Naive thymus-derived CD4-positive, alpha-beta T cell (primary cell): ENCODE results near the gene NPB. TPM values are rescaled to one million over a fixed set of nuclear protein-coding genes. Genes with fewer than 3 reads are reported as not detected.

Experiments
- ATAC-seq: fragments of 150-1000 bp; cut with Tn5 transposase; 2 replicates; pipeline ENCODE4 v1.10.0; 2021; ENCODE audit warnings: mild to moderate bottlenecking, moderate library complexity
- CTCF ChIA-PET: fragments of 350-600 bp; sonication (Branson Sonifier 250); formaldehyde crosslinking; loops from one replicate; lab custom pipeline; 2021; ENCODE audit warnings: antibody characterized with exemption; lab: Charles Lee
- POLR2A ChIA-PET: fragments of 350-600 bp; sonication (Branson Sonifier 250); formaldehyde crosslinking; loops from one replicate; lab custom pipeline; 2021; ENCODE audit warnings: antibody characterized with exemption, inconsistent platforms; lab: Charles Lee
- DNase-seq, 9 donors: peaks; one replicate each; pipeline versions ENCODE4 v3.0.0 to v3.0.0-alpha.2; 2020 to 2022; ENCODE audit warnings: mixed read lengths in 1 of 9
- H3K27ac ChIP-seq: one replicate; pipeline ENCODE4 v1.7.0; 2013; ENCODE audit warnings: mild to moderate bottlenecking, low read depth, low read length, moderate library complexity
- H3K27me3 ChIP-seq, 2 donors: one replicate each; pipeline ENCODE4 v1.7.0; 2013; ENCODE audit warnings: low read length in 2 of 2, mild to moderate bottlenecking in 2 of 2, moderate library complexity in 2 of 2; ENCODE audit not compliant: control insufficient read depth in 2 of 2, insufficient read depth in 2 of 2
- H3K36me3 ChIP-seq, 3 experiments: 1 replicate in 2 of 3; 2 replicates in 1 of 3; pipeline ENCODE4 v1.7.0; 2013; ENCODE audit warnings: low read length in 3 of 3, mild to moderate bottlenecking in 3 of 3, moderate library complexity in 1 of 3; ENCODE audit not compliant: insufficient read depth in 3 of 3, control insufficient read depth in 2 of 3
- H3K4me1 ChIP-seq, 2 donors: one replicate each; pipeline ENCODE4 v1.7.0; 2013; ENCODE audit warnings: low read length in 2 of 2, mild to moderate bottlenecking in 2 of 2, moderate library complexity in 1 of 2; ENCODE audit not compliant: control insufficient read depth in 2 of 2, insufficient read depth in 2 of 2
- H3K4me3 ChIP-seq: 2 replicates; pipeline ENCODE4 v1.7.0; 2013; ENCODE audit warnings: mild to moderate bottlenecking, low read length
- H3K9me3 ChIP-seq, 3 experiments: 1 replicate in 2 of 3; 2 replicates in 1 of 3; pipeline ENCODE4 v1.7.0; 2013; ENCODE audit warnings: low read length in 3 of 3; ENCODE audit not compliant: control insufficient read depth in 2 of 3
- H3K27ac Mint-ChIP-seq, 9 donors: one replicate each; pipeline ENCODE4 v1.8.0; 2020 to 2022; ENCODE audit warnings: mixed read lengths in 9 of 9, mild to moderate bottlenecking in 8 of 9, moderate library complexity in 5 of 9, inconsistent platforms in 2 of 9
- H3K27me3 Mint-ChIP-seq, 5 donors: one replicate each; pipeline ENCODE4 v1.8.0; 2021 to 2022; ENCODE audit warnings: mixed read lengths in 5 of 5, mild to moderate bottlenecking in 1 of 5
- H3K36me3 Mint-ChIP-seq, 5 donors: one replicate each; pipeline ENCODE4 v1.8.0; 2020 to 2022; ENCODE audit warnings: mixed read lengths in 5 of 5, mild to moderate bottlenecking in 3 of 5, inconsistent platforms in 1 of 5
- H3K4me1 Mint-ChIP-seq, 7 donors: one replicate each; pipeline ENCODE4 v1.8.0; 2020 to 2022; ENCODE audit warnings: mixed read lengths in 7 of 7, mild to moderate bottlenecking in 3 of 7, inconsistent platforms in 1 of 7
- H3K4me3 Mint-ChIP-seq, 10 donors: one replicate each; pipeline ENCODE4 v1.8.0; 2020 to 2022; ENCODE audit warnings: mild to moderate bottlenecking in 10 of 10, mixed read lengths in 10 of 10, moderate library complexity in 6 of 10, inconsistent platforms in 2 of 10
- H3K9me3 Mint-ChIP-seq, 11 donors: one replicate each; pipeline ENCODE4 v1.8.0; 2020 to 2022; ENCODE audit warnings: mixed read lengths in 11 of 11, mild to moderate bottlenecking in 4 of 11, inconsistent platforms in 1 of 11, moderate library complexity in 1 of 11
- intact Hi-C, 2 donors: fragments of 100-400 bp; cut with micrococcal nuclease; formaldehyde crosslinking; loops; one replicate each; pipeline ENCODE4 v1.15.1; 2023
- polyA plus RNA-seq, 2 donors: library from polyadenylated mRNA; unstranded; fragments of 300-500 nt; fragmentation: Illumina TruSeq; gene quantifications; one replicate each; pipeline ENCODE4 v1.2.3, GENCODE V29; 2021
- total RNA-seq, 6 experiments: library from RNA in 5 of 6; stranded (reverse) in 5 of 6; gene quantifications; 1 replicate in 5 of 6; 2 replicates in 1 of 6; pipeline ENCODE4 v1.2.3 and lab custom pipeline; 2021 to 2026

NPB gene
- total and polyA plus RNA-seq, 7 experiments from 2014 or later: 0.20 to 0.59 (median 0.51) TPM; not detected in 2

DNA sequence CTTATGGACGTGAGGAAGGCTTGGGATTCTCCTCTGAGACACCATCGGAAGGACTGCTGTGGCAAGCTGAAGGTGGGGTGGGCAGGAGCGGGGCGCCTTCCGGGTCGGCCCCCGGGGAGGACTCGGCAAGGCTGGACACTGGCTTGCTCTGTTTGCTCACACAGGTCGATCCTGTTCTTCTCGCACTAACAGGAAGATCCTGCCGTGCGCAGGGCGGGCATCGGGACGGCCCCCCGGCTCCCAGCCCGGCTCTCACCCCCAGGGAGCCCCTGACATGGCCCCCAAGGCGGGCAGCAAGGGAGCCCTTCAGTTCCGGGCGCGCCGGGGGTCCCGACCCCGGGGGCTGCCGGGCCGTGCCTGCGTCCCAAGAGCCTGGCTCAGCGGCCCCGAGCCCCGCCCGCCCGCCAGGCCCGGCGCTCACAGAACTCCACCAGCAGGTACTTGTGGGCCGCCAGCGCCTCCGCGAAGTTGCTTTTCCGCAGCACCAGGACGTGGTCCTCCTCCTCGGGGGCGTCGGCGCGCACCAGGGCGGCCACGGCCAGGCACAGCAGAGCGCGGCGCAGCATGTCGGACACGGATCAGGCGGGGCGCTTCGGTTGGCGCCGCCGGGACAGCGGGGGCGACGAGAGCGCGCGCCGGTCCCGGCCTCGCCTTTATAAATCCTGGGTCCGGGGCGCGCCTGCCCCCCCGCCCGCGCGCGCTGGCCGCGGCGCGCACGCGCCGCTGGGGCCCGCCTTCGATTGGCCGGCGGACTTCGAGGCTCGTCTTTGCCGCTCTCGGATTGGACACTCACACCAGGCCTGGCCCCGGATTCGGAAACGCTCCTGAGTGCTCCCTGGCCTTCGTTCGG, 41.9 kb upstream of the NPB start, which contains the start of gene P4HB:
Gene P4HB, minus strand, starts transcription at position 630 of the 850 bp plus-strand sequence. Its CDS starts 64 bp downstream, at position 566.
- DNase-seq (peak in 3 of 9 donors; percentile 85 to 95 (median 94)), ATAC-seq (no peak)
- peaks cover 2 to 32% (median 6%) of the 10 kb centered on the region in 3 experiments for H3K36me3 ChIP-seq
- intact Hi-C loops: loop anchor here (1.0 to 10.0 kb wide), 22 partner anchors 11 to 1405 kb away; partner anchors contain the start of genes ACTG1 (in 2 of the 2), ARL16 (in 2 of the 2), MCRIP1 (in 2 of the 2) and MRPL12 (in 2 of the 2)
- Mint-ChIP-seq H3K27ac (peak within 1 kb of the TSS; percentile 89 to 100 (median 98)), H3K36me3 (peaks cover 0 to 28% (median 4%) of the 10 kb centered on the region in 5 donors), H3K4me3 (peak within 1 kb of the TSS; percentile 81 to 99 (median 91)), H3K9me3 (peaks cover 0 to 10% (median 0%) of the 10 kb centered on the region in 11 donors), H3K27me3 (peaks cover 0 to 5% (median 0%) of the 10 kb centered on the region in 5 donors), H3K4me1 (peaks cover 19 to 52% (median 43%) of the 10 kb centered on the region in 7 donors)
- H3K4me3 ChIP-seq: peak within 1 kb of the TSS; percentile 83
- no peaks in the 10 kb centered on the region for H3K9me3 ChIP-seq
- H3K4me1 ChIP-seq: peaks cover 20 to 27% of the 10 kb centered on the region in 2 donors
- H3K27me3 ChIP-seq: no peaks in the 10 kb centered on the region
- POLR2A ChIA-PET: interaction anchor here (0.6 to 3.8 kb wide), 10 partner anchors 10 to 349 kb away, joined by 3 to 62 read pairs (median 3); partner anchors contain the start of genes ARHGDIA, ARL16, HGS and MAFG
- peak within 1 kb of the TSS; percentile 95 for H3K27ac ChIP-seq
- CTCF ChIA-PET: interaction anchor here (0.5 kb wide), 1 partner anchor 281 kb away, joined by 3 read pairs; no protein-coding TSS in a partner anchor

DNA sequence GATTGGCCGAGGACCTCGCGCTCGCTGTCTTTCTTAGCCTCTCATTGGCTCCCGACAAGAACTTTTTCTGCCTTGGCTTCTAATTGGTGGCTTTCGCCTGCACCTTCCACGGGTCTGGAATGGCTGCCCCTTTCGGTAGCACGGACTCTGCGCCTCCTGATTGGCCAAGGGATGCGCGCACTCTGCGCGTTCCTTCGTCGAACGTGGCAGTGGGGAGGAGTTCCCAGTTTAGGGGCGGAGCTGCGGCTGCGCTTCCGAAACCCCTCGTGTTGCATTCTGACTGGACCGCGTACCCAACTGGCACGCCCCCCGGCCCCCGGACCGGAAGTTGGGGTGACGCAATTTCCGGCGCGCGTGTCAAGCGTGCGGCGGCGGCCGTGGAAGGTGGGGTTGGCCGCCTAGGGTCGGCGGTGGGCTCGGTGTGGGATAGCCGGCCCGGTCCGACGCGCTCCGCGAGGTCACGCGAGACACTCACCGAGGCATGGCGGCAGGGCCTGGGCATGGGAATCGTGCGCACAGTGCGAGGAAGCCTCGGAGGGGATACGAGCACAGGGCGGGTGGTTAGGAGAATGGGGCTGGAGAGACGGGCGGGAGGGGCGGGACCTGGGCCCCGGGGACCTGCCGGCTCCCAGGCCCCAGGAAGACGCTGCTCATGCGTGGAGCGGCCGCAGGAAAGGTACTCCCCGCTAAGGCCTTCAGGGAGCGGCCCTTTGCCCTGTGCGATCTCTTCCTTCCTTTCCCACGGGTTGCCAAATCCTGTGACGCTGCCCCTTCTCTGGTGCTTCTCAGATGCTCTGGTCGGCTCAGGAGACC, 41.1 kb upstream of the NPB start:
- peaks cover 0 to 5% (median 0%) of the 10 kb centered on the region in 5 donors for H3K27me3 Mint-ChIP-seq
- POLR2A ChIA-PET: interaction anchor here (0.6 to 3.8 kb wide), 7 partner anchors 10 to 822 kb away, joined by 3 to 62 read pairs (median 3); partner anchors contain the start of genes ARHGDIA, ARL16, HGS and PPP1R27
- peaks cover 0 to 23% (median 4%) of the 10 kb centered on the region in 5 donors for H3K36me3 Mint-ChIP-seq
- ATAC-seq (peak; percentile 91), DNase-seq (peak; percentile 98 to 100 (median 100))
- peaks cover 19 to 53% (median 43%) of the 10 kb centered on the region in 7 donors for H3K4me1 Mint-ChIP-seq
- peak overlapping the region; percentile 89 to 100 (median 98) for H3K27ac Mint-ChIP-seq
- Histone ChIP-seq H3K4me1 (peaks cover 20 to 27% of the 10 kb centered on the region in 2 donors), H3K9me3 (no peaks in the 10 kb centered on the region), H3K36me3 (peaks cover 0 to 24% (median 6%) of the 10 kb centered on the region in 3 experiments), H3K4me3 (peak overlapping the region; percentile 83), H3K27me3 (no peaks in the 10 kb centered on the region), H3K27ac (peak overlapping the region; percentile 95)
- CTCF ChIA-PET: no interaction called here
- intact Hi-C loops: loop anchor here (1.0 to 10.0 kb wide), 24 partner anchors 9 to 1406 kb away; partner anchors contain the start of genes ACTG1 (in 2 of the 2), ALYREF (in 2 of the 2), ANAPC11 (in 2 of the 2) and ARL16 (in 2 of the 2)
- H3K4me3 Mint-ChIP-seq: peak overlapping the region; percentile 81 to 99 (median 90)
- peaks cover 0 to 10% (median 0%) of the 10 kb centered on the region in 11 donors for H3K9me3 Mint-ChIP-seq

DNA sequence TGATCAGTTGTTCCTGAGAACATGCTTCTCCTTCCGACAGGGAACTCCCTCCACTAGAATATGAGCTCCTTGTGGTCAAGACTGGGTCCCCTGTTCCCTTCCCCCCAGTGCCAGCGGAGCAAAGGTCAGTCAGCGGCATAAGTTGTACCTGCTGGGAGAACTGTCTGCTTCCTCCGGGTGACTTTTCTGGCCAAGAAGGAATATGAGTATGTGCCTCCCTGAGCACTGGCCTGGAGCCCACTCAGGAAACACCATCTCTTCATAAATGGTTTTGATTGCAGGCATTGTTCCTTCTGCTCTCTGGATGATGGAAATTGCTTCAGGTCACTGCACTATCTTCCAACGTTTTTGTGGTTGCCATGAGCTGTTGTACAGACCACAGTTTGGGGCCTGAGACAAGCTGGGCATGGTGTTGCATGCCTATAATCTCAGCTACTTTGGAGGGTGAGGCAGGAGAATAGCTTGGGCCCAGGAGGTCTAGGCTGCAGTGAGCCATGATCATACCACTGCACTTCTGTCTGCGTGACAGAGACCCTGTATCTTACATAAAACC, 38.8 kb upstream of the NPB start:
- no peak overlapping the region for H3K4me3 ChIP-seq
- no peaks in the 10 kb centered on the region for H3K27me3 ChIP-seq
- ATAC-seq (no peak), DNase-seq (no peak)
- H3K36me3 ChIP-seq: peaks cover 0 to 17% (median 0%) of the 10 kb centered on the region in 3 experiments
- intact Hi-C loops: loop anchor here (5.0 to 10.0 kb wide), 5 partner anchors 49 to 1408 kb away; partner anchors contain the start of genes ACTG1 (in 1 of the 2), CCDC137 (in 1 of the 2), OXLD1 (in 1 of the 2) and PCYT2 (in 1 of the 2)
- peaks cover 24 to 53% (median 45%) of the 10 kb centered on the region in 7 donors for H3K4me1 Mint-ChIP-seq
- H3K9me3 ChIP-seq: no peaks in the 10 kb centered on the region
- H3K4me1 ChIP-seq: peaks cover 20 to 30% of the 10 kb centered on the region in 2 donors
- H3K27ac ChIP-seq: peak overlapping the region; percentile 20
- peaks cover 0 to 5% (median 0%) of the 10 kb centered on the region in 5 donors for H3K27me3 Mint-ChIP-seq
- ChIA-PET POLR2A (interaction anchor here (0.6 to 3.8 kb wide), 2 partner anchors 8 to 145 kb away, joined by 3 to 62 read pairs; partner anchors contain the start of gene ARHGDIA), CTCF (no interaction called here)
- H3K4me3 Mint-ChIP-seq: peak overlapping the region; percentile 15 to 78 (median 66)
- peak overlapping the region; percentile 31 to 86 (median 84) for H3K27ac Mint-ChIP-seq
- H3K36me3 Mint-ChIP-seq: peaks cover 0 to 21% (median 4%) of the 10 kb centered on the region in 5 donors
- H3K9me3 Mint-ChIP-seq: peaks cover 0 to 12% (median 0%) of the 10 kb centered on the region in 11 donors

DNA sequence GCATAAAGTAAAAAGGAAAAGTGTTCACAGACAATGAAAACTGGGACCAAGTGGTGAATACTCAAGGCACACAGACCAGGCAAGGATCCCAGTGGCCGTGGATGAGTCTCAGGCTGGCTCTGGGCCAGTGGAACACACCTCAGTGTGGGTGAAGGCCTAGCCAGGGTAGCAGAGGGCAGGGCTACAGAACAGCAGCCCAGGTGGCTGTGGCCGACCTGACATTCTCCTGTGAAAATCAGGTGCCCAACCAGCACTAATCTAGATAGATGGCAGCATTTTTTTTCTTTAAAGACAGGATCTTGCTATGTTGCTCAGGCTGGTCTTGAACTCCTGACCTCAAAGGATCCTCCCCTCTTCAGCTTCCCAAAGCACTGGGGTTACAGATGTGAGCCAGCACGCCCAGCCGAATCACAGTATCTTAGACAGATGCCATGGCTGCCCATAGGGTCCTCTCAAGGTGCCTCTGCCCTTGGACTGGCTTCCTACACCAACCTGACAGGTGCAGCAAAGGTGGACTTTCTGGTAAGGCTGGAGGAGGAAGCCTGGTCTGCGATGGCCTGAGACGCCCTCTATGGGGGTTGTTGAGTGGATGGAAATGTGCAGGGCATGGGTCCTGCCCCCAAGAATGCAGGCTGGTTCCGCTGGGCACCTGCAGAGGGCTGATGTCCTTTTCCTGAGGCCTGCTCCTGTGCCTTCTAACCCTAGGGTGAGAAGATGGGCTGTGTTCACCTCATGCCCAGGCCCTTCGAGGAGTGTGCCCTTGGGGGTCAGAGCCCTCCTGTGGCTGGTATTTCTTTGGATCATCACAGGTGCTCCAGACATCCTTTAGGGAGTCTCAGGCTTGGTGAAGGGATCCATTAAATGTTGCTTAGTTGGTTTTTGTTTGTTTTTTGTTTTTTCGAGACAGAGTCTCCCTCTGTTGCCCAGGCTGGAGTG, 37.9 kb upstream of the NPB start:
- Mint-ChIP-seq H3K27ac (peak overlapping the region in 8 of 9 donors; percentile 31 to 86 (median 74)), H3K27me3 (peaks cover 0 to 5% (median 0%) of the 10 kb centered on the region in 5 donors), H3K9me3 (peaks cover 0 to 12% (median 0%) of the 10 kb centered on the region in 11 donors), H3K4me3 (peak overlapping the region in 3 of 10 donors; percentile 29 to 78 (median 30)), H3K36me3 (peaks cover 0 to 20% (median 4%) of the 10 kb centered on the region in 5 donors), H3K4me1 (peaks cover 24 to 46% (median 40%) of the 10 kb centered on the region in 7 donors)
- DNase-seq (no peak), ATAC-seq (no peak)
- Histone ChIP-seq H3K4me3 (no peak overlapping the region), H3K9me3 (no peaks in the 10 kb centered on the region), H3K27ac (no peak overlapping the region), H3K36me3 (peaks cover 3 to 26% (median 5%) of the 10 kb centered on the region in 3 experiments), H3K27me3 (no peaks in the 10 kb centered on the region), H3K4me1 (peaks cover 17 to 20% of the 10 kb centered on the region in 2 donors)
- intact Hi-C loops: loop anchor here (5.0 to 10.0 kb wide), 5 partner anchors 48 to 1409 kb away; partner anchors contain the start of genes ACTG1 (in 1 of the 2), CCDC137 (in 1 of the 2), OXLD1 (in 1 of the 2) and PCYT2 (in 1 of the 2)
- POLR2A ChIA-PET: interaction anchor here (0.6 to 3.8 kb wide), 2 partner anchors 7 to 145 kb away, joined by 3 to 62 read pairs; partner anchors contain the start of gene ARHGDIA
- CTCF ChIA-PET: interaction anchor here (0.5 kb wide), 1 partner anchor 17 kb away, joined by 3 read pairs; no protein-coding TSS in a partner anchor
